ENCODE measurements around the gene SLC37A4.

- no peak for TF ChIP-seq CTCF (IDR thresholded peaks at IDR 0.05)
- no peak for TF ChIP-seq POLR2A (IDR thresholded peaks at IDR 0.05)
Observed at GRCh38 chr11:119061256-119061655, 30.6 kb upstream of the SLC37A4 start.

Measured in esophagus squamous epithelium (tissue), 4 donors.